IPS DF 6.9 (cell line): ENCODE results near the gene NTM.

Experiments used
- DNase-seq: peaks from one replicate; pipeline ENCODE4 v3.0.0-alpha.2; 2013; ENCODE audit warnings: low read depth, low spot score
- H3K27ac ChIP-seq: one replicate; pipeline ENCODE4 v1.5.1; 2013; ENCODE audit warnings: low read length, control low read depth
- H3K27me3 ChIP-seq: 2 replicates; pipeline ENCODE4 v1.6.1; 2013; ENCODE audit warnings: mild to moderate bottlenecking, low read length; ENCODE audit not compliant: control insufficient read depth, insufficient read depth
- H3K36me3 ChIP-seq: 2 replicates; pipeline ENCODE4 v1.6.1; 2013; ENCODE audit warnings: low read length; ENCODE audit not compliant: control insufficient read depth, insufficient read depth
- H3K4me1 ChIP-seq: 2 replicates; pipeline ENCODE4 v1.6.1; 2013; ENCODE audit warnings: low read length; ENCODE audit not compliant: control insufficient read depth, insufficient read depth
- H3K4me3 ChIP-seq: 2 replicates; pipeline ENCODE4 v1.5.1; 2013; ENCODE audit warnings: mild to moderate bottlenecking, low read length
- H3K9me3 ChIP-seq: 2 replicates; pipeline ENCODE4 v1.6.1; 2013; ENCODE audit warnings: low read length, inconsistent platforms; ENCODE audit not compliant: control insufficient read depth, insufficient read depth
- WGBS: extraction: QIAGEN DNeasy Blood & Tissue Kit; methylation state at CpG from one replicate; pipeline ENCODE4 v1.1.7; 2013; ENCODE audit warnings: mixed read lengths, missing lambda C conversion rate; ENCODE audit not compliant: insufficient read length, insufficient coverage; 5-methylcytosine and 5-hydroxymethylcytosine counted together

NTM gene

DNA sequence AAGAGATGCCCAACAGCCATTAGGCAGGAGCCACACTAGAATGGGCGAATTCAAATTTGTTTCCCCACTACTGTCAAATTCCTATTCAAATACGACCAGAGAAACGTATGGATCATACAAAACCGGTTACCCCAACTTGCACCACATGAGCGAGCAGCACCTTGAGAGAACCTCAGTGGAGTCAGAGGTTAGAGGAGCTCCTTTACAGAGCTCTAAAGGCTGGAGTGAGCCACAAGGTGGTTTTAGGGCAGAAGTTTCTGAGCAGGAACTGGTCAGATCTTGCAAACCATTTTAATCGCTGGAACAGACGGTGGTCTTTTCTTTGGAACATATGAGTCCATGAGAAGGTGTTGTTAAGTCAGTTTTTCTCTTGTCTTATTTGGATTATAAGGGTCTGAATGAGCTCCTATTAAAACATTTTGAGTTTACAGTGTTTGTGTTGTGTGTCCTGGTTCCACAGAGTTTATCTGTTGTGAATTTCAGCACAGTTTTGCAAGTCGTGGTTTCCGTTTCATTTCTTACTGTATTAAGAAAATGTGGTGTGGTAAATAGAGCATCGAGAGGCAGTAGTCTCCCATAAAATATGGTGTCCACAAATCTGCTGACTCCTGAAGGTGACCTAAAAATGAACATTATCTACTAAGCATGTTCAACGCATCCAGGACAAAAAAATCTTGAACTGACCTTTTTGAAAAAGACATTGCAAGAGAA is 471.7 kb downstream of the NTM start:
- no peak for DNase-seq
- Histone ChIP-seq H3K4me1 (peaks cover 1% of the 10 kb centered on the region; the same call in 1 of the 2 replicates), H3K9me3 (no peaks in the 10 kb centered on the region; the same call in 1 of the 2 replicates), H3K27me3 (no peaks in the 10 kb centered on the region), H3K4me3 (no peak overlapping the region), H3K27ac (no peak overlapping the region), H3K36me3 (no peaks in the 10 kb centered on the region)
- WGBS: no CpG with 5 or more reads among the region's 11 CpGs

DNA sequence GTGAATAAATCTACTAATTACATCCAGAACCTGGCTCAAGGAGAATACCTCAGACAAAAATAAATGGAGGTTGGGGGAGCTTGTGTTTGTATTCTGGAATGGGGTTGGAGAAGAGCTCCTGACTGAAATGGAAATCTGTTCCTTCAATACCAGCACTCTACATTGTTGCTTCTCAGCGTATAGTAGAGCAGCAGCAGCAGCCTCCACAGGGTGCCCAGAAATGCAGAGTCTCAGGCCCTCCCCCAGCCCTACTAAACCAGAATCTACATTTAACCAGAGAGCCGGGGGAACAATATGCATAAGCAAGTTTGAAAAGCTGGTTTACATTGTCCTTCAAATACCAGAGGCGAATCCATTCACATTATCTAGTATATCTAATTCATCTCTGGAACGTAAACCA is 474.8 kb downstream of the NTM start:
- no CpG with 5 or more reads among the region's 4 CpGs for WGBS

DNA sequence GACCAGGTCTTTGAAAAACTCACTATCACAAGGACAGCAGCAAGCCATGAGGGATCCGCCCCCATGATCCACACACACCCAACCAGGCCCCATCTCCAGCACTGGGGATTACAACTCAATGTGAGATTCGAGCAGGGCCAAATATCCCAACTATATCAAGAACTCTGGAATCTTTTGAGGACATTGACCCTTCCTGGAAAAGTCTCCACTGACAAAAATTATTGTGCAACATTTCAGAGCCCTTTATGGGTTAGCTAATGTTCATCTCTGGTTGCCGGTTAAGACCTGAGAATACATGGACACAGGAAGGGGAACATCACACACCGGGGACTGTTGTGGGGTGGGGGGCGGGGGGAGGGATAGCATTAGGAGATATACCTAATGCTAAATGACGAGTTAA is 479.1 kb downstream of the NTM start:
- Histone ChIP-seq H3K9me3 (no peaks in the 10 kb centered on the region), H3K27me3 (no peaks in the 10 kb centered on the region), H3K4me3 (no peak overlapping the region), H3K4me1 (no peaks in the 10 kb centered on the region), H3K27ac (no peak overlapping the region), H3K36me3 (no peaks in the 10 kb centered on the region)
- no peak for DNase-seq
- WGBS: no CpG with 5 or more reads among the region's 6 CpGs

More for the DNA sequence above, 474.8 kb downstream of the NTM start:
- Histone ChIP-seq H3K4me1 (no peaks in the 10 kb centered on the region), H3K36me3 (no peaks in the 10 kb centered on the region), H3K4me3 (no peak overlapping the region), H3K27ac (no peak overlapping the region), H3K9me3 (no peaks in the 10 kb centered on the region; the same call in 1 of the 2 replicates), H3K27me3 (no peaks in the 10 kb centered on the region)
- peak; percentile 39 for DNase-seq

DNA sequence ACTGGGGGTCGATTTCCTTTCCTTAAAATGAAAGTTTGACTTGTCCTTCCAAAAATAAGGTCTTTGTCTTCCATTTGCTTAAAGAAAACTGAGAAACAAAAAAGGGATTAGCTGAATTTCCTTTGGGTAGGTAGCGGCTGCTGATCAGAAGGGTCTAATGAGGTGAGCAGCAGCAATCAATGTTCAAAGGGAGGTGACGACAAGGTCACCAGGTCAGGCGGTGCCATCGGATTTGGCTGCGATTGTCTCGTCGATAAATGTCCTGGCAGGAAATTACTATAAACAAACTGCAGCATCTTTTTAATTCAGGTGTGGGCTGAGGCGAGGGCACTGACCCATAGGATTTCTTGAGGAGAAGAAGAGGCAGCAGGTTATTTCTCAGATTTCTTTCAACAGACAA is 480.1 kb downstream of the NTM start:
- no peaks in the 10 kb centered on the region for H3K27me3 ChIP-seq
- no peaks in the 10 kb centered on the region for H3K9me3 ChIP-seq
- H3K4me1 ChIP-seq: no peaks in the 10 kb centered on the region
- WGBS: no CpG with 5 or more reads among the region's 9 CpGs
- DNase-seq: no peak
- no peak overlapping the region for H3K4me3 ChIP-seq
- H3K27ac ChIP-seq: no peak overlapping the region
- no peaks in the 10 kb centered on the region for H3K36me3 ChIP-seq

DNA sequence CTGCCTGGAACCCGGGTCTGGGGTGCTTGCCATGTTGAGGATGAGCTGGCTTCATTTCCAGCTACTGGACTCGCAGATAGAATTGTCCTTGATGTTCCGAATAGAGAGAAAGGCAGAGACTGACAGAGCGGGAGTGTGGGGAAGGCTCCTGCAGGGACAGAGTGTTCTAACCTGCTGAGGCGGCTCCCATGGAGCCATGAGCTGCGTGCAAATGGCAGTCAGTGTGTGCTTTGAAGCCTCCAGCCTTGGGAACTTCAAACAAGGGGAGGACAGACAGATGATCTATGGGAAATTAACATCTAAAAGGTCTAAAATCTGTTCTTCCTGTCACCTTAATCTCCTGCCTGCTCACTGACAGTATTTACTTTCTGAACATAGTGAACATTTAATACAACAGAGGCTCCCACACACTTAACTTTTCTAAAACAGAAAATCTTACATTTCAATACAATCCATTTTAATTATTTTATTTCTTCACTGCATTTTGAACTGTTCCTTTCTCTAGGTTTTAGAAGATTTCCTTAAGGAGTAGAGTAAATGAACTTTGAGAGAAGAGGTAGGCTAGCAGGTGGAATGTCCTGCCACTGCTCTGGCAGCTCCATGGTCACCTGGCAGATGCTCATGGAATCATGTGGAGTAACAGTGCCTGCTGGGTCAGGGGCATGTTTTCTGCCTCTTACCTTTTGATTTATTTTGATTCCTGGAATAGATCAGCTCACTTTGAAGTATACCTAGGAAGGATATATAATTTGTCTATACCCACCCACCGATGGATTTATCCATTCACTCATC is 481.7 kb downstream of the NTM start:
- H3K4me1 ChIP-seq: no peaks in the 10 kb centered on the region
- H3K9me3 ChIP-seq: no peaks in the 10 kb centered on the region
- no peaks in the 10 kb centered on the region for H3K27me3 ChIP-seq
- WGBS: no CpG with 5 or more reads among the region's 7 CpGs
- H3K36me3 ChIP-seq: no peaks in the 10 kb centered on the region
- H3K4me3 ChIP-seq: no peak overlapping the region
- no peak for DNase-seq
- H3K27ac ChIP-seq: no peak overlapping the region

DNA sequence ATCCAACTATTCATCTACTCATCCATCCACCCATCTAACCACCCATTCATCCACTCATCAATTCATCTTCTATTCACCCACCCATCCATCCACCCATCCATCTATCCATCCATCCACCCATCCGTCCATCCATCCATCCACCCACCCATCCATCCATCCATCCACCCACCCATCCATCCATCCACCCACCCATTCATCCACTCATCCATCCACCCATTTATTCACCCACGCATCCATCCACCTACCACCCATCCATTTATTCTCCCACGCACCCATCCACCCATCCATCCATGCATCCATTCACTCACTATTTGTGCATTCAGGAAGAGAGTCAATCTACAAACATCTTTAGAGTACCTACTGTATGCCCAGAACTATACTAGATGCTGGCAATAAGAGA is 482.3 kb downstream of the NTM start:
- Histone ChIP-seq H3K9me3 (no peaks in the 10 kb centered on the region), H3K4me1 (no peaks in the 10 kb centered on the region), H3K27ac (no peak overlapping the region), H3K4me3 (no peak overlapping the region), H3K36me3 (no peaks in the 10 kb centered on the region), H3K27me3 (no peaks in the 10 kb centered on the region)
- no peak for DNase-seq
- WGBS: 100% methylated on average over 3 of the region's 3 CpGs

DNA sequence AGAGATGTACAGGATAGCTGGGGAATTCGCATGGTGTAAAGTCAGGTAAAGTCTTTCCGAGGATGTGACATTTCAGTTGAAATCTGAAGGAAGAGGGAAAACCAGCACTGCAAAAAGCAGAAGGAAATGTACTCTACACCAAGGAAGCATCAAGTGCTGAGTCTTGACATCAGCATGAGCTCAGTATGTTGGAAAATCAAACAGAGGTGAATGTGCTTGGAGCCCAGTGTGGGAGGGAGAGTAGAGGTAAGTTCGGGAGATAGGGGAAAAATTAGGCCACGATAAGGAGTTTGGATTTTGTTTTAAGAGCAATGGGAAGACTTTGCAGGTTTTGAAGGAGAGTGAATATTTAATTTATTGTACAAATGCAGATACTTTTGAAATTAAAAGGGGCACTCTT is 484.0 kb downstream of the NTM start:
- Histone ChIP-seq H3K4me1 (no peaks in the 10 kb centered on the region), H3K27ac (no peak overlapping the region), H3K36me3 (no peaks in the 10 kb centered on the region), H3K4me3 (no peak overlapping the region), H3K27me3 (no peaks in the 10 kb centered on the region), H3K9me3 (no peaks in the 10 kb centered on the region)
- 100% methylated on average over 2 of the region's 4 CpGs for WGBS
- no peak for DNase-seq

DNA sequence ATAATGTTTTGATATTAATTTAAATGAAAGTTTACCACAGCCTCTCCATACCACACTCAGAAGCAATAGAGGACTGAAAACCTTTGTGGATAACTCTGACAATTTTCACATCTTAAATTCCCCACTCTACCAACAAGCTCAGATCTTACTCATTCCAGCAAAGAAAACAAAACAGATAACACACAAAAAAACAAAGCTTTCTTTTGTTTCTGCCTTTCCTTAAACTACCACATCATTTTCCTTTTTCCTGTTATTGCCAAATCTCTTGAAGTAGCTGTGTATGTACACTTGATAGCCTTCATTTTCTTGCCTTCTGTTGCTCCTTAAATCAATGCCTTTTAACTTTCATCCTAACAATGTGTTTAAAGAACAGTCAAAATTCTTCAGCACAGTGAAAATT is 484.9 kb downstream of the NTM start:
- no peaks in the 10 kb centered on the region for H3K9me3 ChIP-seq
- no peak for DNase-seq
- no peaks in the 10 kb centered on the region for H3K27me3 ChIP-seq
- no peak overlapping the region for H3K27ac ChIP-seq
- H3K4me3 ChIP-seq: no peak overlapping the region
- no peaks in the 10 kb centered on the region for H3K4me1 ChIP-seq
- no peaks in the 10 kb centered on the region for H3K36me3 ChIP-seq

DNA sequence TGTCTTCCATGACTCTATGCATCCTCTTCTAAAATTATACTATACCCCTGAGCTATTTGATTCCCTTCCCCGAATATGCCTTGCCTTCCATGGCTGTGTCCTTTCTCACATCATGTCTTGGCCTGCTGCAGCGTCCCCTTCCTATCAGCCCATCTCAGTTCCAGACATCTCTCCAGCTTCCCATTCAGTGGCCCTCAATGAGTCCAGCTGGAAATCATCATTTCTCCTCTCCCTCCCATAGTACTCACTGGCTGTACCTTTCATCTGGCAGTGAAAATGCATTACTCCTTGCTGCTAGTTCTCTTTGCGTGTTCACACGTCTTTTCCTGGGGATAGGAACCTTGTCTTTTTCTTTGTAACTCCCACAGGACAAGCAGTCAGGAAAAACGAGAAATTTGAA is 486.8 kb downstream of the NTM start:
- Histone ChIP-seq H3K27ac (no peak overlapping the region), H3K4me3 (no peak overlapping the region), H3K27me3 (no peaks in the 10 kb centered on the region), H3K4me1 (no peaks in the 10 kb centered on the region), H3K9me3 (no peaks in the 10 kb centered on the region), H3K36me3 (no peaks in the 10 kb centered on the region)
- no peak for DNase-seq
- WGBS: no CpG with 5 or more reads among the region's 5 CpGs

DNA sequence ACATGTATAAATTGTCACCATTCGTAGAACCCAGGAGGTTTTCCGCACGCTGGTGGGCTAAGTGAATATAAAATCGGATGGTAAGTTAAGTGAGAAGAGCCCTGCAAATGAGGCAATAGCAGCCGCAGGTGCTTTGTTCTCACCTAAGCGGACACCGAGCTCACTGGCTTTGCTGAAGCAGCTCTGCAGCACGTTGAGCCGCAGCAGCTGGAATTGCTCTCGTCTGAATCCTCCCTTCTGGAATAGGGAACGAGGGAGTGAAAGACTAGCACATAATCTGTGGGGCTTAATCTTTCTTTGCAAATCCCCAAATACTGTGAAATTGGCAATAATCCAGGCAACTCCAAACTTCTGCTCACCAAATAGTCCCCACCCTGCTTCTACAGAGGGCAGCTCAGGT is 488.1 kb downstream of the NTM start:
- no peaks in the 10 kb centered on the region for H3K4me1 ChIP-seq
- no peak overlapping the region for H3K4me3 ChIP-seq
- no peak for DNase-seq
- WGBS: no CpG with 5 or more reads among the region's 11 CpGs
- H3K9me3 ChIP-seq: no peaks in the 10 kb centered on the region
- no peak overlapping the region for H3K27ac ChIP-seq
- H3K27me3 ChIP-seq: no peaks in the 10 kb centered on the region
- no peaks in the 10 kb centered on the region for H3K36me3 ChIP-seq
